PC-9 (cell line): ENCODE data around the gene PRAMEF15.
"Not testable (repeated sequence)": the region's sequence is repeated elsewhere in the genome, so short reads cannot be mapped to it uniquely, and the experiment has no call there.

Experiments used
- EZH2 ChIP-seq: fragments of 200-600 bp; sonication (generic); IDR thresholded peaks from 2 replicates; pipeline ENCODE4 v1.8.0; 2017; ENCODE audit warnings: antibody characterized with exemption, low read depth
- TF ChIP-seq, protein P1 (sequence below): fragments of 200-600 bp; sonication (generic); conservative IDR thresholded peaks from 2 replicates; pipeline ENCODE4 v1.6.1; 2017; ENCODE audit warnings: mixed run types, antibody characterized with exemption, mild to moderate bottlenecking, moderate library complexity

DNA sequence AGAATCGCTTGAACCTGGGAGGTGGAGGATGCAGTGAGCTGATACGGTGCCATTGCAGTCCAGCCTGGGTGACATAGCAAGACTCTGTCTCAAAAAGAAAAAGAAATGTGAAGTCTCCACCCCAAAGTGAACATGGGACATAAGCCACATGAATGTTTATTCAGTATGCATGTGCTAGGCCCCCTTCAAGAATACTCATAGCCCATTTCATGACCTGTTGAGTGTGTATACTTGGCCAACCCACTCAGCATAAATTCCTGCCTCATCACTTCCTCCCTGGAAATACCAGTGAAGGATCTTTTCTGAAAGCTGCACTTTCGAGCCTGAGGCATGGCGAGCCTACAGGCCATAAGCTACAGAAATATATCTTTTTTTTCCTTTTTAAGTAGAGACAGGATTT lies 49.5 kb downstream of the PRAMEF15 start:
- TF ChIP-seq, protein P1, sequence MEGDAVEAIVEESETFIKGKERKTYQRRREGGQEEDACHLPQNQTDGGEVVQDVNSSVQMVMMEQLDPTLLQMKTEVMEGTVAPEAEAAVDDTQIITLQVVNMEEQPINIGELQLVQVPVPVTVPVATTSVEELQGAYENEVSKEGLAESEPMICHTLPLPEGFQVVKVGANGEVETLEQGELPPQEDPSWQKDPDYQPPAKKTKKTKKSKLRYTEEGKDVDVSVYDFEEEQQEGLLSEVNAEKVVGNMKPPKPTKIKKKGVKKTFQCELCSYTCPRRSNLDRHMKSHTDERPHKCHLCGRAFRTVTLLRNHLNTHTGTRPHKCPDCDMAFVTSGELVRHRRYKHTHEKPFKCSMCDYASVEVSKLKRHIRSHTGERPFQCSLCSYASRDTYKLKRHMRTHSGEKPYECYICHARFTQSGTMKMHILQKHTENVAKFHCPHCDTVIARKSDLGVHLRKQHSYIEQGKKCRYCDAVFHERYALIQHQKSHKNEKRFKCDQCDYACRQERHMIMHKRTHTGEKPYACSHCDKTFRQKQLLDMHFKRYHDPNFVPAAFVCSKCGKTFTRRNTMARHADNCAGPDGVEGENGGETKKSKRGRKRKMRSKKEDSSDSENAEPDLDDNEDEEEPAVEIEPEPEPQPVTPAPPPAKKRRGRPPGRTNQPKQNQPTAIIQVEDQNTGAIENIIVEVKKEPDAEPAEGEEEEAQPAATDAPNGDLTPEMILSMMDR: not testable (repeated sequence)
- not testable (repeated sequence) for TF ChIP-seq EZH2
